ENCODE measurements around the gene TOM1L1. TPM values are rescaled to one million over a fixed set of nuclear protein-coding genes. Genes with fewer than 3 reads are reported as not detected.

Gene TOM1L1
- total RNA-seq, 1 donor from 2014 or later = 16.7 TPM

- no peak for DNase-seq (ENCODE audit: low spot score)
- H3K27ac Mint-ChIP-seq (ENCODE audit: unreplicated experiment) = no peak overlapping the region
- no peak for TF ChIP-seq CTCF (IDR thresholded peaks at IDR 0.05; ENCODE audit: unreplicated experiment)
Measured at GRCh38 chr17:54887787-54888186, 12.9 kb upstream of the TOM1L1 start.

GRCh38 chr17:54888254-54888653, 12.4 kb upstream of the TOM1L1 start:
- Mint-ChIP-seq H3K9me3 (ENCODE audit: unreplicated experiment) (no peaks in the 10 kb centered on the region), H3K4me3 (ENCODE audit: unreplicated experiment) (no peak overlapping the region), H3K36me3 (ENCODE audit: low read depth, unreplicated experiment) (no peaks in the 10 kb centered on the region), H3K27me3 (ENCODE audit: unreplicated experiment) (no peaks in the 10 kb centered on the region), H3K27ac (ENCODE audit: unreplicated experiment) (no peak overlapping the region), H3K4me1 (ENCODE audit: unreplicated experiment) (no peaks in the 10 kb centered on the region)
- DNase-seq (ENCODE audit: low spot score) = no peak
- TF ChIP-seq CTCF (IDR thresholded peaks at IDR 0.05; ENCODE audit: unreplicated experiment) = no peak

More at GRCh38 chr17:54887787-54888186, 12.9 kb upstream of the TOM1L1 start:
- Mint-ChIP-seq H3K27me3 (ENCODE audit: unreplicated experiment) (no peaks in the 10 kb centered on the region), H3K4me3 (ENCODE audit: unreplicated experiment) (no peak overlapping the region), H3K4me1 (ENCODE audit: unreplicated experiment) (no peaks in the 10 kb centered on the region), H3K9me3 (ENCODE audit: unreplicated experiment) (no peaks in the 10 kb centered on the region), H3K36me3 (ENCODE audit: low read depth, unreplicated experiment) (no peaks in the 10 kb centered on the region)

GRCh38 chr17:54888981-54889380, 11.7 kb upstream of the TOM1L1 start:
- H3K27me3 Mint-ChIP-seq (ENCODE audit: unreplicated experiment) = no peaks in the 10 kb centered on the region
- no peaks in the 10 kb centered on the region for H3K9me3 Mint-ChIP-seq (ENCODE audit: unreplicated experiment)
- no peaks in the 10 kb centered on the region for H3K4me1 Mint-ChIP-seq (ENCODE audit: unreplicated experiment)
- no peaks in the 10 kb centered on the region for H3K36me3 Mint-ChIP-seq (ENCODE audit: low read depth, unreplicated experiment)
- no peak for TF ChIP-seq CTCF (IDR thresholded peaks at IDR 0.05; ENCODE audit: unreplicated experiment)
- no peak overlapping the region for H3K4me3 Mint-ChIP-seq (ENCODE audit: unreplicated experiment)
- H3K27ac Mint-ChIP-seq (ENCODE audit: unreplicated experiment) = no peak overlapping the region
- no peak for DNase-seq (ENCODE audit: low spot score)

GRCh38 chr17:54891176-54891821, 9.4 kb upstream of the TOM1L1 start:
- H3K9me3 Mint-ChIP-seq (ENCODE audit: unreplicated experiment) = no peaks in the 10 kb centered on the region
- peak; percentile 23 for DNase-seq (ENCODE audit: low spot score)
- peak; percentile 56 for TF ChIP-seq CTCF (IDR thresholded peaks at IDR 0.05; ENCODE audit: unreplicated experiment)
- H3K27me3 Mint-ChIP-seq (ENCODE audit: unreplicated experiment) = no peaks in the 10 kb centered on the region
- H3K4me3 Mint-ChIP-seq (ENCODE audit: unreplicated experiment) = no peak overlapping the region
- H3K27ac Mint-ChIP-seq (ENCODE audit: unreplicated experiment) = no peak overlapping the region
- H3K36me3 Mint-ChIP-seq (ENCODE audit: low read depth, unreplicated experiment) = no peaks in the 10 kb centered on the region
- H3K4me1 Mint-ChIP-seq (ENCODE audit: unreplicated experiment) = no peaks in the 10 kb centered on the region

- H3K27me3 Mint-ChIP-seq (ENCODE audit: unreplicated experiment) = peaks cover 3% of the 10 kb centered on the region
- no peak overlapping the region for H3K27ac Mint-ChIP-seq (ENCODE audit: unreplicated experiment)
- no peak for DNase-seq (ENCODE audit: low spot score)
- no peaks in the 10 kb centered on the region for H3K4me1 Mint-ChIP-seq (ENCODE audit: unreplicated experiment)
- no peak overlapping the region for H3K4me3 Mint-ChIP-seq (ENCODE audit: unreplicated experiment)
- no peak for TF ChIP-seq CTCF (IDR thresholded peaks at IDR 0.05; ENCODE audit: unreplicated experiment)
- no peaks in the 10 kb centered on the region for H3K36me3 Mint-ChIP-seq (ENCODE audit: low read depth, unreplicated experiment)
- H3K9me3 Mint-ChIP-seq (ENCODE audit: unreplicated experiment) = no peaks in the 10 kb centered on the region
Measured at GRCh38 chr17:54892360-54892759, 8.3 kb upstream of the TOM1L1 start.

All from endothelial cell (in vitro differentiated cells).